HCEC 1CT (cell line): ENCODE data around the gene NCAM1.
A peak's percentile ranks its signal among the peaks of the same experiment; 100 is the strongest.

Source experiments
- DNase-seq: peaks from one replicate; pipeline ENCODE4 v3.0.0-alpha.2; 2017

NCAM1 gene

GRCh38 chr11:113174882-113175281 lies 213.7 kb downstream of the NCAM1 start:
- no peak for DNase-seq

DNA sequence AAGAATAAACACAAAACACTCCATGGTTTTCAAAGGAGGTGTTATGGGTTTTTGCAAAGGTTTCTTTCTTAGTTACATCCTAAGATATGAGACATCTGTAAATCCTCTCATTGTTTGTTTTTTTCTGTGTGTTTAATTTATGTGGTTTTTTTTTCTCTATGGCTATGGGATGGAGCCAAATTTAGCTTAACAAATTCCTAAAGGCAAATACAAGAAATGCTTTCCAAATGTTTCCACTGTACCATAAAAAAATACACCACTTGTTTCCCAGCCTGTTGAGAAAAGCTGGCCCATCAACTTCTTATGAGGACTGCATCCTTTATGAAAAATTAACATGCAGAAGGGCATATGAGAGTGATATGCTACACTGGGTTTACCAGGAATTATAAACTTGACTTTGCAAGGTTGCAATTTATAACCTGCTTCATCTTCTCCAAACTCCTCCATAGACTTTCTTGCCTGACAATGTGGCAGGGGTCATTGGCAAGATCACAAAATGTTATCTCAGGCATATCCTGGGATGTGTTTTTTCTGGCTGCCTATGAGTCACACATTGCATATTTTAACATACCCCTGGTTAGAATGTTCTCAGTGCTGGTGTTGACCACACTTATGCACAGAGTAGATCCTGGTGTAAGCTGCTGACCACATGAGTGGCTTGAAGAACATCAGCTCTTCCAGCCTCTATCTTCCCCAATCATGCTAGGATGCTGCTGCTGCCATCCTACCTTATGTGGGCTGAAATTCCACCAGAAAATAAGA lies 215.6 kb downstream of the NCAM1 start:
- peak; percentile 83 for DNase-seq

DNA sequence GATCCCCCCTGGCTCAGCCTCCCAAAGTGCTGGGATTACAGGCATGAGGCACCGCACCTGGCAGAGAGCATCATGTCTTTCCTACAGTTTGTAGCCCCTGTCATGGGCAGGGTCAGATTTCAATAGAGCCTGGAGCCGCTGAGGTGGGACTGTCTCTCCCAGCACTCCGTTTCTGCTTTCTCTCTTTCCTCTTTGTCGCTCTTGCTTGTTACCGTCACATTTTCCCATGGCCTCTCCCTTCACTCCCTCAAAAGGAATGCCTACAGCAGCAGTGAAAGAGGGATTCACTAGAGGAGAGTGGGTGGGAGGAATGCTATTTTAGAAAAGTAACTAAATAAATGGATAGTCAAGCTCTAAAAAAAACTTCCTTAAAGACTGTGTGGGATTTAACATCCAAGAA lies 216.5 kb downstream of the NCAM1 start:
- DNase-seq, result no peak

GRCh38 chr11:113178381-113179070 lies 217.3 kb downstream of the NCAM1 start:
- DNase-seq, result no peak

- no peak for DNase-seq
These were observed 218.0 kb downstream of the NCAM1 start for GRCh38 chr11:113179181-113179704.

GRCh38 chr11:113181094-113181493 lies 219.9 kb downstream of the NCAM1 start:
- DNase-seq, result no peak

GRCh38 chr11:113182288-113182687 lies 221.1 kb downstream of the NCAM1 start:
- DNase-seq, result no peak

- peak; percentile 95 for DNase-seq
These were observed 223.3 kb downstream of the NCAM1 start for GRCh38 chr11:113184498-113184897.

- DNase-seq, result no peak
These were observed 227.2 kb downstream of the NCAM1 start for GRCh38 chr11:113188371-113188834.

DNA sequence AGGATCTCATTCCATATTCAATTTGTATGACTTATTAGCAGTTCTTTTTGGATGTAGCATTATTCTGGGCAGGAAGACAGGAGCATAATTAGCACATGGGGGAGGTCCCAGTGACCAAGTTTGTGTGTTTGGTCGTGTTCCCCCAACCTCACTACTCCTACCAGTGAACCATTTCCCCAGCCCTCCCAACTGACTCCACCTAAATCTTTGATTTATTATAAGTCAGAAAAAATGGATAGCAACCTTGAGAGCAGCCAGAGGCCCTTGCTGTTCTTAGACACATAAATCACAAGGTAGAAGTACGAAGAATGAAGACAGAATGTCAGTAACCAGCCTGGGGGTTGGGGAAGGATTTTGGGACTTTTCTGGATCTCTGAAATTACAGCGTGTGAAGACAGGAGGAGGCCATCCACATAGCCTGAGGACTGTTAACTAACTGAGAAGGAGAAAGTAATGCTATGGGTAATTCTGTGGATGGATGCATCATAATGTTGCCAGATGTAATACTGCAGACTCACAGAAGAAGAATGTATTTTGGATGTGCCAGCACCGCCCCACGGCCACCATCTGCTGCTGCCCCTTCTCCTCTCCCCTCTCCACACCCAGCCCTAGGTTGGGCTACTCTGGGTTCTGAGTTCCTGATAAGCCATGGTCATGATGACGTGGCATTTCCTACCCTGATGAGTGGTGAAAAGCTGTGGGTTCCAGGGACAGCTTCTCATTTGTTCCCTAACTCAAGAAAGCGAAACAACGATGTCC lies 228.9 kb downstream of the NCAM1 start:
- peak; percentile 95 for DNase-seq

DNA sequence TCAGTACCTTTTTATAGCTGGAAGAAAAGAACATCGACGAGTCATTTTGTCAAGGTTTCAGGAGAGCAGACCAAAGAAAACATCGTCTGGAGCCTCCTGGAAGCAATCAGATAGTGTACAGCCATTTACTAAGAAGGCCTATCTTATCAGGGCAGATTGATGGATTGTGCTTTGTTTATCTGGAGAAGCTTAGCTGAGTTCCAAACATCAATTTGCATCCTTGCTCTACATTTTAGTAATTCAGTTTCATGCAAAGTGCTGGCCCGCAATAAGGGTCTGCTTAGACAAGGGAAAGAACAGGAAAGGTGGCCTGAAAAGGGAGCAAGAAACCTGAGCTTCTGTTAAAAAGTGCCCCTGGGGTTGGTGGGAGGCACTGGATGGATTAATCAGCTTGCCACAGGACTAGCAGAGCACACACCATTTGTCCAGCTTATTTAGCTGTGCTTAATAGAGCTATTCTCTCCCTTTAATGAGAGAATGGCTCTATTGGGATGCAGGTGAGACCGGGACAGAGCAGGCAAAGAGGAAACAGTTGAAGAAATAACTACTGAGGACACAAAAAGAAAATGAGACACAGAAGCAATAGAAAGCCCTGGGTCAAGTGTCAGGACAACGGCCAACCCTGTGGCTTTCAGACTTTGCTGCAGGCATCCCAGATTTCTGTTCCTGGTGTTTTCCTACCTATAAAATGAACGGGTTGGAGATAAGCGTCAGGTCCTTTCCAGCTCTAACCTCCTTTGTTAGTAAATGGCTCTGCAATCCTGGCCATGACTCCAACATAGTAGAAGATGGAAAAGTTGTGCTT lies 231.1 kb downstream of the NCAM1 start:
- no peak for DNase-seq

DNA sequence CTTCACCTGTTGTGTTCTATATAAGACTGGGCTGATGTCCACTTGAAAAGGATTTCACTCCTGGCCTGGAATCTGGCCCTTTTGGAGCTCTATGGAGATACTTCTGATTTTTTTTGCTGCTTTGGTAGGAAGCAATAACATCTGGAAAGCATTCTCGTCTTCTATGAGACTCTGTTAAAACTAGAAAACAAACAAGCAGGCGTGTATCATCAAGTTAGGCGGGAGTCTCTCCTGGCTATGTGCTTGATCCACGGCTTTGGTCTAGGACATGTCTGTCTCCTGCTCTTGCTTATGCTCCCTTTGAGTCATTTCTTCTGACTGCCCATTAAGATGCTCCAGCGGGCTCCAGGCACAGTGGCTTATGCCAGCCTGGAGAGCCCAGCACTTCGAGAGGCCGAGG lies 231.8 kb downstream of the NCAM1 start:
- no peak for DNase-seq

GRCh38 chr11:113193946-113194345 lies 232.7 kb downstream of the NCAM1 start:
- DNase-seq, result no peak

GRCh38 chr11:113195728-113196127 lies 234.5 kb downstream of the NCAM1 start:
- no peak for DNase-seq

DNA sequence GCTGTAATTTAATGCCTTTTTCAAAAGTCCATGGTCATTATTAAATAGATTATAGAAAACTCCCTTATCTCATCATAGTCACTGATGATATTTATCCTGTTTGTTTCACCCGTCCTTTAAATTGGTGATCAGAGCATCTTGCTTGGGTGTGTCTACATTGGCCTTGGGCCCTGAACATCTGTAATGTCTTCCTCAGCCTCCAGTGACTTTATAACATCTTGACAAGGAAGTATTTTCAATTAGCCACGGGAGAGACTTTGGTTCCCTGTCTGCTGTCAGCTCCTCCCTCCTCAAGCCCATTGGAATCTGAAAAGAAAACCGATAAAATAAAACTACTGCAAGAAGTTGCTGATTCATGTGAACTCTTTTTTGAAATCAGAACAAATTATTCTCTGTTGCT lies 236.2 kb downstream of the NCAM1 start:
- no peak for DNase-seq

DNA sequence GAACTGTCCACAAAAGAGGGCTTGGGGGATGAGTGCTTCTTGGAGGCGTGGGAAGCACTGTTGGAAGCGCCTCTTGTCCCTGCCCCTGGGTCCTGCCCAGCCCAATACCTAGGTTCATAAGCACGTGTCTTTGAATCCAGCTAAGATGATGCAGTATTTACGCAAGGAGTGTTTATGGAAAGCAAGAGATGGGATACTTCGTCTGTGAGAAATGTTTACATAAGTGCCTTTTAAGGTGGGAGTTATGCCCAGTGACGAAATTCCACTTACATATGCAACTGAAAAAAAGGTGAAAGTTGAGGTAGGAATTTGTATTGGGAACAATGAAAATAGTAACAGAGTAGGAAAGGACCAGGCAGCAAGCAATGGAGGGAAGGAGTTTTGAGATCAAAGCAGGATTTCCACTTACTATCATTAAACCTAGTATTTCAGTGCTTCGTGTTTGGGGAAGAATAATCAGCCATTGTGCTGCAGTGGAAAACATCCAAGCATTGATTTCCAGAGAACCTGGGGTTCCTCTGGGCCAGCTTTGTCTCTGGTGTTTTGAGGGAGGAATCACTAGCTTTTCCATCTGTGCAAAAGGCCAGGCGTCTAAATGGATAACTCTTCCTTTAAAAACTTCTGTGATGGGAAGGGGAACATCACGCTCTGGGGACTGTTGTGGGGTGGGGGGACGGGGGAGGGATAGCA lies 237.9 kb downstream of the NCAM1 start:
- DNase-seq, result no peak

DNA sequence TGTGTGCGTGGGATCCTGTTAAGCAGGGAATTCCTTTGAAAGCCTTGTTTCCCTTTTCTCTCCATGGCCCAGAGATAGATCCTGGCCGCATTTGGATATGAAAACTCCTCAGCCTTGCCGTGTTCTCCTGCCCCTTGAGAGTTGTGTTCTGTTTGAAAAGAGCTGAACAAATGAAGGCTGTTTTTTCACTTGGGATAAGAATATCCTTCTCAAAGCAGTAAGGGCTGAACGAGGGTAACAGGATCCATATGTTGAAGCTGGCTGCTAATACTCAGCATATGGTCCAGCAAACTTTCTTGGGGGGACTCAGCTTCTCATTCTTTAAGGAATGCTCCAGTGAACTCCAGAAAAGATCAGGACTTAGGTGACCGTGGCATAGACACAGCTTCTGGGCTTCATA lies 238.6 kb downstream of the NCAM1 start:
- no peak for DNase-seq

DNA sequence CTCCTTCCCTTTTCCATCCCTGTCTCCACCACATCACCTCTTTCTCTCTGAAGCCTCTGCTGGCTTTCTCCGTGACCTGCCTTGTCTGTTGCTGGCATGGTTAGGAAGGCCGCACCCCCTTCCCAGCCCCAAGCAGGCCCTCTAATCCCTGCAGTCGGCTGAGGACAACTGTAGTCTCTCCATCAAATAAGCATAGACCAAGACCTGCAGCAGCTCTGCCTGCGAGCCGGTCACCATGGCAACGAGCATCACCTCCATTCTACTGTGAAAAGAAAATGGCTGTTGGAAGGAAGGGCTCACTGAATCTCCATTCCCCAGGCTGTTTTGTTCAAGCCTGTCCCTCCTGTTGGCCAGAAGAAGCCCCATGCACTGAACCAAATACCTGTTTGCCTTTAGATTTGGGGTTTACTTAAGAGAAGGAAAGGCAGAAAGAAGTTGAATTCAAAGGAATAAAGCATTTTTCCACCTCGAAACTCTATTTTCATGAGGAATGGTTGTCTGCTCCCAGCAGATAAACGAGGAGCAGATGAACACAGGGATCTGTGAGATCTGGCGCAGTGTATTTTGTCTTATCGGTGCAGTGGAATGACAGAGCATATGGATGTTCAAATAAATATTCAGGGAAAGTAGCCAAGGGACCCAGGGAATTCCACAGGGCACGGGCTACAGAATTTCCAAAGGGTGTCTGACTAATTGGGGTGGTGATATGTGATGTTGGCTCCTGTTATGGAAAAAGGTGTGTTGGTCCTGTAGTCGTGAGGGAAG lies 240.0 kb downstream of the NCAM1 start:
- no peak for DNase-seq

DNA sequence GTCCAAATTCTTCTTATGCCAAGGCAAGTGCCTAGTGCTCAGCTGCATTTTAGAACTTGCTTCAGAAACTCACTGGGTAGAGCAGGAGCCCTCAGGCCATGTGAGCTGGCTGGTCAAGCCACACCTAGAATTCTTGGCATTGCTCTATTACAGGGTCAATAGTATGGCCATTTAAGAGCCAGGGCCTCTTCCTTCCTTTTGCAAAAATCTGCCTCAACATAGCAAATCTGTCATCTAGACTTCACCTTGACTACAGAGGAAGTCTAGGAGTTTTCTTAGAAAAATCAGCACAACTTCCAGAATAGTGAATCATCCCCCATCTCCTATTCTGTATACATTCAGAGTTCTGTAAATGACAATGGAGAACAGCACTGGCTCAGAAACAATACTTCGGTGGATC lies 241.2 kb downstream of the NCAM1 start:
- no peak for DNase-seq

- DNase-seq, result no peak
These were observed 242.0 kb downstream of the NCAM1 start for GRCh38 chr11:113203141-113203753.

DNA sequence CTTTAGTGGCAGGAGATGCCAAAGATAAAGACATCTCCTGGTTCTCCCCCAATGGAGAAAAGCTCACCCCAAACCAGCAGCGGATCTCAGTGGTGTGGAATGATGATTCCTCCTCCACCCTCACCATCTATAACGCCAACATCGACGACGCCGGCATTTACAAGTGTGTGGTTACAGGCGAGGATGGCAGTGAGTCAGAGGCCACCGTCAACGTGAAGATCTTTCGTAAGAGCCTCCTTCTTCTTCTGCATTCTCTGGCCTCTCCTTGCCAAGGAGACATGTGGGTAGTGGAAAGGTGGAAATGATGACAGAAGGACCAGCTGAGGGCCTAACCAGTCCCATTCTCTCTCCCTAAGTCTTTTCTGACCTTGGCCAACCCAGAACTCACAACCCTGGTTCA lies 243.1 kb downstream of the NCAM1 start:
- no peak for DNase-seq
